ENCODE measurements around the gene CFI. TPM values are rescaled to one million over a fixed set of nuclear protein-coding genes. Genes with fewer than 3 reads are reported as not detected.
"Not testable (repeated sequence)": the region's sequence is repeated elsewhere in the genome, so short reads cannot be mapped to it uniquely, and the experiment has no call there.

CFI gene
- total RNA-seq, 1 donor from 2014 or later = 23.9 TPM

- DNase-seq (ENCODE audit: low read depth, low spot score) = no peak
These were observed 2.9 kb downstream of the CFI start for GRCh38 chr4:109798866-109799265.

GRCh38 chr4:109795059-109795458 is 6.7 kb downstream of the CFI start:
- DNase-seq (ENCODE audit: low read depth, low spot score) = no peak

GRCh38 chr4:109787807-109788206 is 14.0 kb downstream of the CFI start:
- DNase-seq (ENCODE audit: low read depth, low spot score) = no peak

GRCh38 chr4:109786846-109787245 is 15.0 kb downstream of the CFI start:
- DNase-seq (ENCODE audit: low read depth, low spot score) = no peak

- DNase-seq (ENCODE audit: low read depth, low spot score) = not testable (repeated sequence)
These were observed 19.7 kb downstream of the CFI start for GRCh38 chr4:109782092-109782491.

GRCh38 chr4:109764789-109765402 is 36.9 kb downstream of the CFI start:
- DNase-seq (ENCODE audit: low read depth, low spot score) = no peak

GRCh38 chr4:109764376-109764775 is 37.4 kb downstream of the CFI start:
- DNase-seq (ENCODE audit: low read depth, low spot score) = no peak

- no peak for DNase-seq (ENCODE audit: low read depth, low spot score)
These were observed 41.1 kb downstream of the CFI start for GRCh38 chr4:109760682-109761081.

GRCh38 chr4:109755656-109756055 is 46.1 kb downstream of the CFI start:
- DNase-seq (ENCODE audit: low read depth, low spot score) = no peak

- no peak for DNase-seq (ENCODE audit: low read depth, low spot score)
These were observed 47.5 kb downstream of the CFI start for GRCh38 chr4:109754093-109754857.

- DNase-seq (ENCODE audit: low read depth, low spot score) = no peak
These were observed 49.3 kb downstream of the CFI start for GRCh38 chr4:109752525-109752924.

GRCh38 chr4:109751852-109752251 is 49.9 kb downstream of the CFI start:
- DNase-seq (ENCODE audit: low read depth, low spot score) = no peak

- DNase-seq (ENCODE audit: low read depth, low spot score) = no peak
These were observed 51.1 kb downstream of the CFI start for GRCh38 chr4:109750652-109751244.

- DNase-seq (ENCODE audit: low read depth, low spot score) = no peak
These were observed 52.3 kb downstream of the CFI start for GRCh38 chr4:109749388-109750082.

GRCh38 chr4:109748114-109748513 is 53.7 kb downstream of the CFI start:
- no peak for DNase-seq (ENCODE audit: low read depth, low spot score)

- DNase-seq (ENCODE audit: low read depth, low spot score) = no peak
These were observed 55.1 kb downstream of the CFI start for GRCh38 chr4:109746728-109747127.

GRCh38 chr4:109745830-109746229 is 56.0 kb downstream of the CFI start:
- no peak for DNase-seq (ENCODE audit: low read depth, low spot score)

- no peak for DNase-seq (ENCODE audit: low read depth, low spot score)
These were observed 62.3 kb downstream of the CFI start for GRCh38 chr4:109739547-109739946.

- no peak for DNase-seq (ENCODE audit: low read depth, low spot score)
These were observed 63.5 kb downstream of the CFI start for GRCh38 chr4:109738104-109738872.

GRCh38 chr4:109735566-109736365 is 66.0 kb downstream of the CFI start:
- no peak for DNase-seq (ENCODE audit: low read depth, low spot score)

- DNase-seq (ENCODE audit: low read depth, low spot score) = no peak
These were observed 68.1 kb downstream of the CFI start for GRCh38 chr4:109733728-109734127.

All from pulmonary artery endothelial cell (primary cell).